ENCODE data around the gene CCDC194. TPM values are rescaled to one million over a fixed set of nuclear protein-coding genes. Genes with fewer than 3 reads are reported as not detected.

CCDC194 gene
- total RNA-seq, 1 donor from 2014 or later, result not detected

- no peaks in the 10 kb centered on the region for H3K36me3 Mint-ChIP-seq (ENCODE audit: low read depth)
- H3K27me3 Mint-ChIP-seq (ENCODE audit: low read depth), result no peaks in the 10 kb centered on the region
Observed at GRCh38 chr19:17405250-17406045, 11.5 kb upstream of the CCDC194 start, which contains the start of gene BST2. TSS of gene BST2 (minus strand) at chr19:17405630. CDS start at chr19:17405575, 55 bp downstream.

GRCh38 chr19:17404621-17405249 lies 10.7 kb upstream of the CCDC194 start:
- Mint-ChIP-seq H3K27ac (ENCODE audit: unreplicated experiment) (no peak overlapping the region), H3K4me1 (peaks cover 26% of the 10 kb centered on the region), H3K27me3 (ENCODE audit: low read depth) (no peaks in the 10 kb centered on the region), H3K4me3 (no peak overlapping the region), H3K36me3 (ENCODE audit: low read depth) (no peaks in the 10 kb centered on the region), H3K9me3 (no peaks in the 10 kb centered on the region)
- no peak for TF ChIP-seq CTCF (conservative IDR thresholded peaks at IDR 0.05)
- no peak for DNase-seq (ENCODE audit: low read depth, low spot score)

More at GRCh38 chr19:17405250-17406045, 11.5 kb upstream of the CCDC194 start, which contains the start of gene BST2:
- no peaks in the 10 kb centered on the region for H3K9me3 Mint-ChIP-seq
- TF ChIP-seq CTCF (conservative IDR thresholded peaks at IDR 0.05), result no peak
- H3K4me1 Mint-ChIP-seq, result peaks cover 26% of the 10 kb centered on the region
- no peak for DNase-seq (ENCODE audit: low read depth, low spot score)
- no peak within 1 kb of the TSS for H3K27ac Mint-ChIP-seq (ENCODE audit: unreplicated experiment)
- no peak within 1 kb of the TSS for H3K4me3 Mint-ChIP-seq

GRCh38 chr19:17404015-17404414 lies 10.0 kb upstream of the CCDC194 start:
- no peak for TF ChIP-seq CTCF (conservative IDR thresholded peaks at IDR 0.05)
- Mint-ChIP-seq H3K4me1 (peaks cover 26% of the 10 kb centered on the region), H3K36me3 (ENCODE audit: low read depth) (no peaks in the 10 kb centered on the region), H3K27ac (ENCODE audit: unreplicated experiment) (no peak overlapping the region), H3K4me3 (no peak overlapping the region), H3K9me3 (no peaks in the 10 kb centered on the region), H3K27me3 (ENCODE audit: low read depth) (no peaks in the 10 kb centered on the region)
- no peak for DNase-seq (ENCODE audit: low read depth, low spot score)

- no peaks in the 10 kb centered on the region for H3K27me3 Mint-ChIP-seq (ENCODE audit: low read depth)
- H3K36me3 Mint-ChIP-seq (ENCODE audit: low read depth), result no peaks in the 10 kb centered on the region
- no peak overlapping the region for H3K27ac Mint-ChIP-seq (ENCODE audit: unreplicated experiment)
- peak overlapping the region; percentile 79 for H3K4me3 Mint-ChIP-seq
- H3K4me1 Mint-ChIP-seq, result peaks cover 26% of the 10 kb centered on the region
- TF ChIP-seq CTCF (conservative IDR thresholded peaks at IDR 0.05), result no peak
- no peaks in the 10 kb centered on the region for H3K9me3 Mint-ChIP-seq
- peak; percentile 57 for DNase-seq (ENCODE audit: low read depth, low spot score)
Observed at GRCh38 chr19:17402982-17403855, 9.2 kb upstream of the CCDC194 start.

- TF ChIP-seq CTCF (conservative IDR thresholded peaks at IDR 0.05), result no peak
- no peak overlapping the region for H3K27ac Mint-ChIP-seq (ENCODE audit: unreplicated experiment)
- no peaks in the 10 kb centered on the region for H3K36me3 Mint-ChIP-seq (ENCODE audit: low read depth)
- H3K27me3 Mint-ChIP-seq (ENCODE audit: low read depth), result no peaks in the 10 kb centered on the region
- no peak overlapping the region for H3K4me3 Mint-ChIP-seq
- H3K9me3 Mint-ChIP-seq, result no peaks in the 10 kb centered on the region
- no peak for DNase-seq (ENCODE audit: low read depth, low spot score)
- H3K4me1 Mint-ChIP-seq, result peaks cover 14% of the 10 kb centered on the region
Observed at GRCh38 chr19:17401628-17402027, 7.6 kb upstream of the CCDC194 start.
